ENCODE results near the gene ADNP. TPM values are rescaled to one million over a fixed set of nuclear protein-coding genes. Genes with fewer than 3 reads are reported as not detected.

Gene ADNP
- total and polyA plus RNA-seq, 2 experiments from 2014 or later, result 95.0 to 106 TPM

- H3K27me3 Mint-ChIP-seq (ENCODE audit: insufficient read depth, low read depth, poor library complexity), result peaks cover 2% of the 10 kb centered on the region
Measured at GRCh38 chr20:50921803-50922501, 9.3 kb downstream of the ADNP start.

More at GRCh38 chr20:50921803-50922501, 9.3 kb downstream of the ADNP start:
- H3K79me2 ChIP-seq (replicated peaks; ENCODE audit: insufficient read depth), result peaks cover 100% of the 10 kb centered on the region
- Mint-ChIP-seq H3K27ac (peak overlapping the region; percentile 37), H3K4me3 (no peak overlapping the region; the same call in 2 of the 3 replicates), H3K4me1 (peaks cover 65% of the 10 kb centered on the region), H3K9me3 (no peaks in the 10 kb centered on the region), H3K36me3 (ENCODE audit: low read depth) (peaks cover 60% of the 10 kb centered on the region; the same call in 2 of the 3 replicates)
- no peak for ATAC-seq
- no peak for DNase-seq (ENCODE audit: low spot score)
- H3K4me2 ChIP-seq, result no peak overlapping the region
- peak overlapping the region; percentile 72; the same call in 1 of the 2 replicates for H3K27ac ChIP-seq (ENCODE audit: low read depth)
- TF ChIP-seq ZNF331 (CRISPR knock-in tag; IDR thresholded peaks at IDR 0.05; ENCODE audit: low read depth) (no peak), EZH2 (IDR thresholded peaks at IDR 0.05; ENCODE audit: low read depth, unreplicated experiment) (no peak), ZNF462 (CRISPR knock-in tag; IDR thresholded peaks at IDR 0.05) (no peak), EZH2phosphoT487 (IDR thresholded peaks at IDR 0.05; ENCODE audit: unreplicated experiment) (no peak), REST (IDR thresholded peaks at IDR 0.05; ENCODE audit: unreplicated experiment) (no peak), CTCF (conservative IDR thresholded peaks at IDR 0.05; ENCODE audit: low read depth in 2 of 2) (no peak), ETS1 (IDR thresholded peaks at IDR 0.05) (no peak), NANOG (IDR thresholded peaks at IDR 0.05; ENCODE audit: borderline replicate concordance) (no peak), CREB1 (CRISPR knock-in tag; IDR thresholded peaks at IDR 0.05; ENCODE audit: low read depth) (no peak), POLR2AphosphoS5 (IDR thresholded peaks at IDR 0.05; ENCODE audit: low read depth) (no peak)
- H3K27me3 ChIP-seq (ENCODE audit: insufficient read depth), result no peaks in the 10 kb centered on the region
- peaks cover 48% of the 10 kb centered on the region for H3K4me1 ChIP-seq (ENCODE audit: insufficient read depth)
- H4K20me1 ChIP-seq (replicated peaks; ENCODE audit: insufficient read depth), result peaks cover 94% of the 10 kb centered on the region
- H3K9me2 ChIP-seq (ENCODE audit: insufficient read depth), result no peaks in the 10 kb centered on the region
- H3K4me3 ChIP-seq, result no peak overlapping the region
- H2AFZ ChIP-seq, result no peak overlapping the region
- H3K36me3 ChIP-seq (ENCODE audit: insufficient read depth), result peaks cover 13% of the 10 kb centered on the region; the same call in 1 of the 2 replicates
- H3F3A ChIP-seq (replicated peaks; ENCODE audit: low read depth), result 0 out of 2 replicates have a peak, but pooled peaks cover 4% of the 10 kb centered on the region
